HG02798 (cell line): Measurements from ENCODE around the gene CARD10.

Source experiments
- ATAC-seq: cut with Tn5 transposase; IDR thresholded peaks from one replicate; pipeline ENCODE4 v1.9.1; 2021; ENCODE audit warnings: mild to moderate bottlenecking; ENCODE audit not compliant: unreplicated experiment, poor library complexity

CARD10 gene

GRCh38 chr22:37505565-37505964 is 13.7 kb downstream of the CARD10 start:
- ATAC-seq: no peak

- ATAC-seq: no peak
Measured at GRCh38 chr22:37504964-37505363, 14.3 kb downstream of the CARD10 start.

- ATAC-seq: no peak
Measured at GRCh38 chr22:37503850-37504249, 15.4 kb downstream of the CARD10 start.

- no peak for ATAC-seq
Measured at GRCh38 chr22:37503183-37503683, 16.0 kb downstream of the CARD10 start.

- ATAC-seq: no peak
Measured at GRCh38 chr22:37502342-37503182, 16.7 kb downstream of the CARD10 start.

GRCh38 chr22:37501610-37502341 is 17.4 kb downstream of the CARD10 start:
- ATAC-seq: no peak

- ATAC-seq: no peak
Measured at GRCh38 chr22:37500745-37501609, 18.2 kb downstream of the CARD10 start.

- ATAC-seq: no peak
Measured at GRCh38 chr22:37499789-37500540, 19.2 kb downstream of the CARD10 start.

GRCh38 chr22:37499027-37499707 is 20.0 kb downstream of the CARD10 start:
- ATAC-seq: no peak

GRCh38 chr22:37498289-37498909 is 20.8 kb downstream of the CARD10 start:
- no peak for ATAC-seq

- ATAC-seq: no peak
Measured at GRCh38 chr22:37497062-37497599, 22.1 kb downstream of the CARD10 start.

GRCh38 chr22:37496651-37497050 is 22.6 kb downstream of the CARD10 start:
- ATAC-seq: no peak

- no peak for ATAC-seq
Measured at GRCh38 chr22:37493979-37494378, 25.2 kb downstream of the CARD10 start.

- no peak for ATAC-seq
Measured at GRCh38 chr22:37492428-37493344, 26.5 kb downstream of the CARD10 start.

GRCh38 chr22:37491559-37492427 is 27.4 kb downstream of the CARD10 start:
- ATAC-seq: no peak

- no peak for ATAC-seq
Measured at GRCh38 chr22:37491106-37491505, 28.1 kb downstream of the CARD10 start.

GRCh38 chr22:37489983-37490382 is 29.2 kb downstream of the CARD10 start:
- ATAC-seq: no peak
